Epithelial cell of prostate (primary cell): Measurements from ENCODE around the gene ERAL1.
A peak's percentile ranks its signal among the peaks of the same experiment; 100 is the strongest.
"Not testable (repeated sequence)": the region's sequence is repeated elsewhere in the genome, so short reads cannot be mapped to it uniquely, and the experiment has no call there.

Experiments
- DNase-seq: peaks from one replicate; pipeline ENCODE4 v3.0.0-alpha.2; 2011; ENCODE audit warnings: low read depth, low spot score
- H3K27ac ChIP-seq: fragments of 450-650 bp; 2 replicates; pipeline ENCODE4 v1.5.1; 2017; ENCODE audit warnings: mild to moderate bottlenecking

Gene ERAL1

DNA sequence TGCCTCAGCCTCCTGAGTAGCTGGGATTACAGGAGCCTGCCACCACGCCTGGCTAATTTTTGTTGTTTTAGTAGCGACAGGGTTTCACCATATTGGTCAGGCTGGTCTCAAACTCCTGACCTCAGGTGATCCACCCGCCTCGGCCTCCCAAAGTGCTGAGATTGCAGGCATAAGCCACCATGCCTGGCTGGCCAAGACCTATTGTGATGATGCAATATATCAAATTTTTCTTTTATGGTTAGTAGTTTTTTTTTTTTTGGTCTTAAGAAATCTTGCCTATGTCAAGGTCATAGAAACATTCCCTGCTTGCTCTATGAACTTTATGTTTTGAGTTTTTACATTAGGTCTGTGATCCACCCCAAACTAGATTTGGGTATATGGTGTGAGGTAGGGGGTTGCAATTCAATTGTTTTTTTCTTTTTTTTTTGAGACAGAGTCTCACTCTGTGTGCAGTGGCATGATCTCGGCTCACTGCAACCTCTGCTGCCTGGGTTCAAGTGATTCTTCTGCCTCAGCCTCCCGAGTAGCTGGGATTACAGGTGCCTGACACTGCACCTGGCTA is 22.4 kb downstream of the ERAL1 start:
- not testable (repeated sequence) for H3K27ac ChIP-seq, DNase-seq

DNA sequence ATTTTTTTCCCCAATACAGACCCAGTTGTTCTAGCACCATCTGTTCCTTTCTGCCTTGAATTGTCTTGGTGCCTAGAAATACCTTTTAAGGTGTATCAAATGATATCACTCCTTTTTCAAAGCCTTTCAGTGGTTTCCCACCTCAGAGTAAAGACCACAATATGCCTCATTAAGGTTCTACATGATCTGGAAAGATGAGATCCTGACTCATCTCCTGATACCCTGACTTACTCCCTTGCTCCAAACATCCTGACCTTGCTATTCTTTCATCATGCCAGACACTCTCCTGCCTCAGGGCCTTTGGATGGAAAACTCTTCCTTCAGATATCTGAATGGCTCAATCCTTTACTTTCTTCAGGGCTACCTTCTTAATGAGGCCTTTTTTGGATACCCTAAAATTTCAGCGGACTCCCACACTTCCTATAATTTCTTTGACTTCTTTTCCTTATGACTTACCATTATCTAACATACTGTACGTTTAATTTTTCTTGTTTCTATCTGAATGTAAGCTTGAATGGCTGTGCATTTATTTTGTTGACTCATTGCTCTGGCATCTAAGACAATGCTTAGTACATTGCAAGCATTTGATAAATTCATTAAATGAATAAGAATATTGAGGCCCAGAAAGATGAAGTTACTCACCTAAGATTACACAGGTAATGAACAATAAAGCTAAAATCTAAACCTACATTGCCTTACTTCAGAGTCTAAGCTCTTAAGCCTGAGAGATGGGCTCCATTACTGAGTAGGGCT is 23.5 kb downstream of the ERAL1 start:
- no peak for DNase-seq

DNA sequence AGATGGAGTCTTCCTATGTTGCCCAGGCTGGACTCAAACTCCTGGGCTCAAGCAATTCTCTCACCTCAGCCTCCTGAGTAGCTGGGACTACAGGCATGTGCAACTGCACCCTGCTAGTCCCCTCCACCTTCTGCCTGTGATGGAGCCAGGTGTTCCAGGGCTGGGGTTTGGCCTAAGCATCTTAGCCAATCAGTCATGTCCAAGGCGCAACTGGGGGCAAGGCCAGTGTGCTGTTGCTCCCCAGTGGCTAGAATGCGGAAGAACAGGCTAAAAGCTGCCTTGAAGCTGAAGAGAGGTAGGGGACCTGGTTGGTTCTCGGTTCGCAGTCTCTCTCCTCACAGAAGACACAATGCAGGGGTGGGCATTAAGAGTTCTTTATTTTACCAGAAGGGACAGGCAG is 24.2 kb downstream of the ERAL1 start:
- peak overlapping the region; percentile 72 for H3K27ac ChIP-seq
- DNase-seq = no peak

More for the DNA sequence above, 23.5 kb downstream of the ERAL1 start:
- peak overlapping the region; percentile 72 for H3K27ac ChIP-seq

DNA sequence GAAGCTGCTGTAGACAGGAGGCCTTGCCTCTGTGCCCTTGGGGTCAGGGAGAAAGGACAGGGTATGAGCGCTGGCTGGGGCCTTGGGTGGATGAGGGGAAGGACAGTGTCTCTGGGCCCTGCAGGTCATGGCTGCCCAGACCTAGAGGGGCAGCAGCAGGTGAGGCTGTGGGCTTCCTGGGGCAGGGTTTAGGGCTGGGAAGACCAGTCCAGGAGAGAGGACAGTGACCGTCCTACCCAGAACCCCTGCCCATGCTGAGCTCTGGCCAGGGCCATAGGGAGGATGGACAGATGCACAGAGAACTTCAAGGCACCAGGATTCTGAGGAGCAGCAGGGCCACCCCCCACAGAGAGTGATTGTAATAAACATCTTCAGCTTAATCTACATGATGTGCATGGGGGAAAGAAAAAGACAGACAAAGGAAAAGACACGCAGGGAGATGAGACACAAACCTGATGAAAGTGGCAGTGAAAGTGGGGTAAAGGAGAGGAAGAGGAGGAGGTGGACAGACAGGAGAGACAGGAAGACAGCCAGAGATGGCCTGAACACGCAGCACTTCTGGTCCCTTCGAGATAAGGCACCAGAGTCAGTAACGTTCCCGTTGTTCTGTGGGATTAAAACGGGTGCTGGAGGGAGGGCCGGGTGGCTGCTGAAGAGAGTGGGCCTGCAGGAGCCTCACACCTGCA is 25.2 kb downstream of the ERAL1 start:
- H3K27ac ChIP-seq = peak overlapping the region; percentile 72

DNA sequence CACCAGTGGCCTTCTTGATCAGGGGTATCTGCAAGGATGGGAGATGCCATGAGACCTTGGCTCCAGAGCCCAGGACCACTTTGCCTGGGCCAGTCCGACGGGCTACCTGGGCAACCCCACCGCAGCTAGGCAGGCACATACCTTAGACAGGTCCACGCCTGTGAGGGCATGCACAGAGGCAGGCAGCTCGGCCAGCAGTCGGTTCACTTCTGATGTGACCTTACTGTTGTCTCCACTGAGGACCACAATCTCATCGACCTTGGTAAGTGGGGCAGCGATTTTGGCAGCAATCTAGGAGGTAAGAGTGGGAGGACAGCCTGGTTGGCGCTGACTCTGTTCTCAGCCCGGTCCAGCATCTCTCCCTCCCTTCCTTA is 25.7 kb downstream of the ERAL1 start:
- no peak for DNase-seq
- H3K27ac ChIP-seq = no peak overlapping the region

More for the DNA sequence above, 25.2 kb downstream of the ERAL1 start:
- DNase-seq = no peak

DNA sequence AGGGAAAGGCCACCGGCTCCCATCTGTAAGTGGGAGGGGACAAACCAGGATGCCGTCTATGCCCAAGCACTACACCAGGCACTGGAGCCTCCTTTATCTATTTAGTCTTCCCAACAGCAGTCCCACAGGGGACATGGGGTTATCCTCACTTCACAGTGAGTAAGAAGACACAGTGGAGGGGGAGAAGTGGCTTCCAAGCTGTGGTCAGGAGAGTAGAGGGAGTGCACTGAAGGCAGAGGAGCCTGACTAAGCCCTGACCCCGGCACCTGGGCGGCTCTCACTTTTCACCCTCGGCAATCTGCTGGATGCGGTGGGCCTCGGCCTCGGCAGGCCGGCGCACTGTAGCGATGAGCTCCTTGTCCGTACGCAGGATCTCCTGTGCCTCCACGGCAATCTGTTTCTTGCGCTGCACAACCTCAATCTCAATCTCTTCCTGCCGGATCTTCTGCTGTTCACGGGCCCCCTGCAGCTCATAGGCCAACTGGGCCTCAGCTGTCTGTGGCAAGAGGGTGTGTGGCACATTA is 26.8 kb downstream of the ERAL1 start:
- DNase-seq = no peak
- H3K27ac ChIP-seq = no peak overlapping the region

DNA sequence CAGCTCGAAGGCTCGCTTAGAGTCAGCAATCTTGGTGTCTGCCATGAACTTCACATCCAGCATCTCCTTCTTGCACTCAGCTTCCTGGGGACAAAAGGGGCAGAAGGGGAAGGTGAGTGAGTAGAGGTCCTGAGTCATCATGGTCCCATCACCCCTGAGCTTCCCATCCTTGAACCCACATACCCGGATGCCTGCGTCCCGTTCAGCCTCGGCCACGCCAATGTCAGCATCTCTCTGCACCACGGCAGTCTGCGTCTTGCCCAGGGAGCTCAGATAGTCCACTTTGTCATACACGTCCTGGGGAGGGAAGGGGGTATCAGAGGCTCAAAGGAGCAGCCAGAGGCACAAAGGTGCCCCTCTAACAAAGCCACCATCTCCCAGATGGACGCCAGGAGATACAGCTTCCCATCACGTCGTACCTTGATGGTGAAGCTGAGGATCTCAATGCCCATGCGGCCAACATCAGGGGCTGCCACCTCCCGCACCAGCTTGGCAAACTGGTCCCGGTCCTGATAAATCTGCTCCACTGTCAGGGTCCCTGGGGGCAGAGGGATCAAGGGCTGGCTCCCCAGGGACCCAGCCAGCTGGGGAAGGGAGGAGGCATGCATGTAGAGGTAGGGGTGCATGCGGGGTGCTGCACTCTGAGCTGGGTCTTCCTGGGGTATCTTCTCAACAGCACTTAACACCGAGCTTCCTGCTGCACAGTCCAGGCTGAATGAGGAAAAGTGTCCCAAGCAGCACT is 27.5 kb downstream of the ERAL1 start:
- no peak for DNase-seq
- H3K27ac ChIP-seq = no peak overlapping the region

DNA sequence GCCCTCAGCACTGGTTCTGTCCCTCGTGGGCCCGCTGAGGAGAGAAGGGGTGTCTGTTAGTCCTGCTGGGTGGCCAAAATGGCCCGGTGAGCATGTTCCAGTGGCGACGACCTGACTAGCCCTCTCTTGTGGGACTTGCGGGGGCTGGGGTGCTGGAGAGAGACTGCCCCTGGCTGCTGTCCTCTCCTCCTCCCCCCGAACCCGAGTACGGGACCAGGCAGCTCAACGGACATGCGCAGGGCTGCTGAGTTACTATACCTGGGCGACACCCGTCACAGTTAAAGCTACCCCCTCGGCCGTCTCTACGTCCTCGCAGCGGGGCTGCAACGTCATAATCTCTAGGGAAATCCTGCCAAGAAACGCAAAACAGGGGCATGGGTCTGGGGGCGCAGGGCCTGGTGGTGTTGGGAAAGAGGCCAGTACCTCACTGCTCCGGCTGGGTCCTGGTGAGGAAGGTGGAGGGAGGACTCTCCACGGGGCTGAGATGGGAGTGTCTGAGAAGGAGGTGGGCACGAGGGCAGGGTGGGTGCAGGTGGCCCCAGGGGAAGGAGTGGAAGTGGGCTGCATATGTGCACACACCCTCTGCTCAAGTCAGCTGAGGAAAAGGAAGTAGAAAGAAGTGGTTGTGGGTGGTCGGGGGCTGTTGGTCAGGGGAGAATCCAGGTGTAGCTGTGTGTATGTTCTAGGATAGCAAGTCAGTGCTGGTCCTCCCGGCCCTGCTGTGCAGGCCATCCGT is 29.3 kb downstream of the ERAL1 start:
- DNase-seq = no peak
- no peak overlapping the region for H3K27ac ChIP-seq

DNA sequence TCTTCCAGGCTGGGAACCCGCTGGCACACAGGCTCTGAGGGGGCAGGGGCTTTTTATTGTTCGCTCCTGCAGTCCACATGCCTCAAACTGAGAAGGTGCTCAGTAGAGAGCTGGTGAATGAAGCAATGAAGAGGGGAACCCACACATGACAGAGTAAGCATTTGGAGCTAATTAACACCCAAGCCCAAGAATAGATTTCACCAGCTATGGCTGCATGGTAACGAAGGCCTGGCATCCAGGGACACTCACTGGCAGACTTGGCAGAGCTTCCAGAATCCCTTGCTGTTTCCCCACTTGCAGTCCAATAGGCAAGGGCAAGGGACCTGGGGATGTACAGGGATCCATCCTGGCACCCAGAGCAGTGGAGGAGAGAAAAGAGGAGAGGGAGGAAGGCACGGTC is 30.5 kb downstream of the ERAL1 start:
- DNase-seq = no peak
- no peak overlapping the region for H3K27ac ChIP-seq

DNA sequence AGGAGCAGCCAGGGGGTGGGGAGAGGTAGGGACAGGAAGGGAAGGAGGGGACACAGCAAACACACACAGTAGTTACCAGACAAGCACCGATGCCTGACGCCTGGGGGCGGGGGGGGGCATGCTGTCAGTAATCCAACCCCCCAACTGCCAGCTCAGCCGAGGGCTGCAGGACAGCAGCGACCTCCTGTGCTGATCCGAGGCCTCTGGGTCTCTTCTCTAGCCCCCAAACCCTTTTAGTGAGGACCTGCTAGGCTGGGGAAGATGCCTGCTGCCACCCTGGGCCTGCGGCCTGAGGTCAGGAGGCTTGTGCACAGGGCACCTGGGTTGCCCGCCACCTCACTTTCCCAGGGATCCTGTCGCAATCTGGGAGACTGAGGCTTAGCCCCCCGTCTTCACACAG is 31.1 kb downstream of the ERAL1 start:
- no peak for DNase-seq
- no peak overlapping the region for H3K27ac ChIP-seq

DNA sequence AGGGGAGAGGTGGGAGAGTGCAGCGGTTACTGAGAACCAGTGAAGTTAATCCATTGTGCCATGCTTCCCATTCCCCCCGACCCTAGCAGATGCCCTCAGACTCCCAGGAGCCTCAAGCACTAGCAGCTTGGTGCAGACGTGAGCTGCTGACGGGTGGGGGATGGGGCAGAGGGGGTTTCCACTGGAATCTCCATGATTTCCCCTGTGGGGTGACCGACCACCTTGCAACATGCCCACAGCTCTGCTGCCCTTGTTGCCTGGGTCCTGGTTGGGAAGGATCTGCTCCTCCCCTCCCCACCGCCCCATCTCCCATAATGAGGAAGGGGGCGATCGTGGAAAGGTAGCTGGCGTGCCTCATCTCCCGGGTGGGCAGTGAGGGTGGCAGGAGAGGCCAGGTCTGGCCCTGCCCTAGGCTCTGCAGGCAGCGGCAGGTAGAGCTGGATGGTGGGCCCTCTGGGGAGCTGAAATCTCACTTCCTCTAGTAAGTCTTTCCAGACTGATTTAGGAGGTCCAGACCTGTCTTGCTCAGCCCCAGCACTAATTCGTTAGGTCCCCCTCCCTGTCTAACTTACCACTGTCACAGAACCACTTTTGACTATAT is 33.2 kb downstream of the ERAL1 start:
- H3K27ac ChIP-seq = no peak overlapping the region
- DNase-seq = no peak

DNA sequence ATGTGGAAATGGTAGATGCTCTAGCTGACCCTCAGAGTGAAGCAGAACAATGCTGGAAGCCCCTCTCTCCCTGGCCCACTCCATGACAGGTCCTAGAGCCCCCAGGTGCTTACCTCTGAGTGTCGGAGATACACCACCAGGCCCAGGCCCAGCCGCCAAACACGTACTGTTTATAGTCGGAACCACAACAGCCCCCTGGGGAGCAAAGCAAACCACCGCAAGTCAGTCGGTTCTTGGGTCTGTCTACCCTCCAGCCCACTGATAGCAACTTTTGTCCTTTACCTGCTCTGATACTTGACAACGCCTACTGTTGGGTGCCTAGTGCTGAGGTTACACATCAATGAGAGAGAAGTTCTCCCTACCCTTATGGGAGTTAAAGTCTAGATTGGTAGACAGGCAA is 34.0 kb downstream of the ERAL1 start:
- H3K27ac ChIP-seq = no peak overlapping the region
- no peak for DNase-seq

DNA sequence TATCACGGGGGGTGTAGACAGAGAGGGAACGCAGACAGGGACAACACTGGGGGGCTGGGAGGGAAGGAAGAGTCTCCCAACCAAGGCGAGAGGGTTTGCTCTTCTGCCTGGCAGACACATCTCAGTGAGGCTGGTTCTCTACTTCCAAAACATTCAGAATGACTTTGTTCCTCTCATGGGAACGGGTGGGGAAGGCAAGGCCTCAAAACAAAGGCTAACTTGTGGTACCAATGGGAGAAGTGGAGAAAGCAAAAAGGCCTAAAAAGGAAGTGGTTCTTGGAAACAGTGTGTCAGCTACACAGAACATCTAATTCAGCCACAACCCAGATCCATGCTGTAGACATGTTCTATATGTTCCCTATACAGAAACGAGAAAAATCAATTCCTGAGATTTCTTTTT is 35.2 kb downstream of the ERAL1 start:
- no peak overlapping the region for H3K27ac ChIP-seq
- DNase-seq = no peak

DNA sequence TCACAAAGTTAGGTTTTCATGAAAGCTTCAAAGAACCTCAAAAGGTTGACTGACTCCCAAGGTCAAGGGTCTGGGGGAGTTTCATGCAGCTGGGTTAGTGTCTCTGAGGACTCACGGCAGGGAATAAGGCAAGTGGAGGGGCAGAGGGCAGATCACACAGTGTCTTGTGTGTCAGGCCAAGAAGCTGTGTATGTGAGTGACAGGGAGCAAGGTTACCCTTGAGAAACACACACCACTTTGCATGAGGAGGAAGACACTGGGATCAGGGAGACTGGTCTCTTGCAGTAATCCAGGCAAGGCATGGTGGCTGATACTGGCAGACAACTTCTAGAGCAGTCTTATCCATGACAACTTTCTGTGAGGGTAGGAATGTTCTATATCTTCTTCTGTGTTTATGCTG is 36.4 kb downstream of the ERAL1 start:
- no peak for DNase-seq

DNA sequence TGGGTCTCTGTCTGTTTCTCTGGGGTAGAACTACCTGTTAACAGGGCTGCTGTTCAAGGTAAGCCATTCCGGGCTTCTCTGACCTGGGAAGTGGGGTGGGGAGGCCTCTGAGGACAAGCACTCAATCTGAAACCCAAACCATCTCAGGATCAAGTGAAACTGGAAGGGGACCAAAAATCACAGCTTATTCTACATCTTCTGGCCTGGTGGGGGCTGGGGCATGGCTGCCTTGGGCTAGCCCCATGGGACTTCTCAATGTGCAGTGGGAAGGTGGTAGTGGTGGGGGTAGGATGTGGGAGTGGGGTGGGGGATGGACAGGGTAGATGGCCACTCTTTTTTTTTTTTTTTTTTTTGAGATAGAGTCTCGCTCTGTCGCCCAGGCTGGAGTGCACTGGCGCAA is 37.2 kb downstream of the ERAL1 start:
- no peak overlapping the region for H3K27ac ChIP-seq

More for the DNA sequence above, 36.4 kb downstream of the ERAL1 start:
- no peak overlapping the region for H3K27ac ChIP-seq

DNA sequence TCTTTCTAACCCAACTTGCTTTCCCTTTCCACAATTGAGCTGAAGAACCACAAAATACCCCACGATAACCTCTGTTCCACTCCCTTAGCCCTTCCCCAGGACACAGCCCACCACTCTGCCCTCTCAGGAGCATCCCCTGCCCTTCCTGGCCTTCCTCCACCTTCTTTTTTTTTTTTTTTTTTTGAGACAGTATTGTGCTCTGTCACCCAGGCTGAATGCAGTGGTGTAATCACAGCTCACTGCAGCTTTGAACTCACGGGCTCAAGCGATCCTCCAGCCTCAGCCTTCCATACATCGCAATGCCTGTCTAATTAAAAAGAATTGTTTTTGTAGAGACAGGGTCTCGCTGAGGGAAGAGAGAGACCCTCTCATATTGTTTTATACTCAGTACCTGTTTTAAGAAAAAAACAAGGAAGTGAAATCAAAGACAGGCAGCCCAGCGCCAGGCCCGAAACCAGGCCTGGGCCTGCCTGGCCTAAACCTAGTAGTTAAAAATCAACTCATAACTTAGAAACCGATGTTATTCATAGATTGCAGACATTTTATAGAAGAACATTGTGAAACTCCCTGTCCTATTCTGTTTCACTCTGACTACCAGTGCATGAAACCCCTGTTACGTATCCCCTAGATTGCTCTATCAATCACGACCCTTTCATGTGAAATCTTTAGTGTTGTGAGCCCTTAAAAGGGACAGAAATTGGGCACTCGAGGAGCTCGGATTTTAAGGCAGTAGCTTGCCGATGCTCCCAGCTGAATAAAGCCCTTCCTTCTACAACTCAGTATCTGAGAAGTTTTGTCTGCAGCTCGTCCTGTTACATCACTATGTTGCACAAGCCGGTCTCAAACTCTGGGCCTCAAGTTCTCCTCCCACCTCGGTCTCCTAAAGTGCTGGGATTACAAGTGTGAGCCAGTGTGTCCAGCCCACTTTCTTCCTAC is 38.7 kb downstream of the ERAL1 start:
- DNase-seq = peak; percentile 43
- H3K27ac ChIP-seq = peak overlapping the region; percentile 97

More for the DNA sequence above, 37.2 kb downstream of the ERAL1 start:
- DNase-seq = no peak

DNA sequence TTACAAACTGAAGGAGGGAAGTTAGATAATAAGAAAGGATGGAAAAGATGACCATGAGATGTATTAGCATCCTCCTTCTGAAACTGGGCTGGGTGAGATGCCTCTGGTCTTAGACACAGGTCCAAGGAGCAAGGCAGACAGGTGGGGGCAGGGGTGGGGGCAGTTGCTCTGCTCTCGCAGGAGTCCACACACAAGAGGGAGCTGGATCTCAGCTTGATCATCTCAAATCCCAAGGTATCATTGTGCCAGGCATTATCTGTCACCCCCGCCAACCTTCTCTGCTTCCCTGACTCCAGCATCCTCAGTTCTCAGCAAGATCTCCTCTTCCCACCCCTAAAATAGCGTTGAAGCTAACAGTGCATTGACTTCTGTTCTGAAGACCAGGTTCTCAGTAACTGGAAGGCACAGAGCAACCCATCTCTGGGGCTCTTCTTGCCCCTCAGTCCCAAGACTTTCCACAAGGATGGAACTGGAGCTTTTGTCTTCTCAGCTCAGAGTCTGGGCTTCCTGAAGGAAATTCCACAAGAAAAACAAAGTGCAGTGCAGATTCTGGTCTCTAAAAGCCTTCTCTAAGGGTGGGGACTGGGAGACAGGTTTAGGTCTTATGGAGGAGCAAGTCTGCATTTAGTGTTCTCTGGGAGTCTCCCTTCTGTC is 41.1 kb downstream of the ERAL1 start:
- no peak for DNase-seq
- H3K27ac ChIP-seq = peak overlapping the region; percentile 97

DNA sequence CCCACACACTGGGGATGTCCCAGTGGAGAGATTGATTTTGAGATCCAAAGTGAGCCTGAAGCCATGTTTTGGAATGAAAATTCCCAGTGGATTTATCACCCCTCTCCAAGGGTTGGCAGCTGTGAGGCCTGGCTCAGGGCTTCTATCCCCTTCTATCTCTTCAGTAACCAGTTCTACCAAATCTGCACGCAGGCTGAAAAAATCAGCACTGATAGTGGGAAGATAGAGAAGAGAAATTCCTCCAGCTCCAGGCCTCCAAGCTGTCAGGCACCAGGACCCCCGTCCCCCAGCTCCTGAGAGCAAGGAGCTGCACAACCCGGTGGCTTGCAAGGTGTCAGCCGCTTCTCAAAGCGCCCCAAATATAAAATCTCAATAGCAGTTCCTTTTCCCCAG is 41.7 kb downstream of the ERAL1 start:
- H3K27ac ChIP-seq = peak overlapping the region; percentile 97
- no peak for DNase-seq
